Measurements from ENCODE around the gene CFAP70.
A peak's percentile ranks its signal among the peaks of the same experiment; 100 is the strongest.

CFAP70 gene

DNA sequence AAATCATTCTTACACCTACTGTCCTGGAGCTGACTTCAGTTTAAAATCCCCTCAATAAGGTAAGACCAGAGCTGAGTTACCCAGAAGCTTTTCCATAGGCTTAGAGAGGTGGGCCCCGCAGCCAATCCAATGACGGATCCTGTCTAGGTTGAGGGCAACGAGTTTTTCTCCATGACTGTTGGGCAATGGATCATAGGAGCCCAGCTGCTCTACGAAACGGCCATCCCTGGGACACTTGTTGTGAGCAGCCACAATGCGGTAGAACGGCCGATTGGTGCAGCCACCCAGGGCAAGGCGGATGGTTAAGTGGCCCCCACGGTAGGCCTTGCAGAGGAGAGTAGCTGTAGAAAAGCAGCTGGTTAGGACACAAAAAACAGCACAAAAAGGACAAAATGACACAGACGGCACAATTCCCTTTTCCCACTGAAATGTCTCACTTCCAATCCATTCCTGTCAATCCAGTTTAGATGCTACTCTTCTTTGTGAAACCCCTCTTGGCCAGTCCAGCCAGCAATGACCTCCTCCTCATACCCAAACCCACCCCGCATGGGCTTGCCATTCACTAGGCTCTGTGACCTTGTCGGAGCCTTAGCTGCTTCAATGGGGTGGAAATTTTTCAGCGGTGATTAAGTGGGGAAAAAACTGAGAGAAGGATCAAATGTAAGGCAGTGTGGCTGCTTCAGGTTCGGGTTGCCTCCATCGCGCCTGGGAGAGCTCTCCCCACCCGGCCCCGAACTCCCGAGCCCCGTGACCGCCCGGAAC is 106.8 kb downstream of the CFAP70 start:
- DNase-seq, result no peak

DNA sequence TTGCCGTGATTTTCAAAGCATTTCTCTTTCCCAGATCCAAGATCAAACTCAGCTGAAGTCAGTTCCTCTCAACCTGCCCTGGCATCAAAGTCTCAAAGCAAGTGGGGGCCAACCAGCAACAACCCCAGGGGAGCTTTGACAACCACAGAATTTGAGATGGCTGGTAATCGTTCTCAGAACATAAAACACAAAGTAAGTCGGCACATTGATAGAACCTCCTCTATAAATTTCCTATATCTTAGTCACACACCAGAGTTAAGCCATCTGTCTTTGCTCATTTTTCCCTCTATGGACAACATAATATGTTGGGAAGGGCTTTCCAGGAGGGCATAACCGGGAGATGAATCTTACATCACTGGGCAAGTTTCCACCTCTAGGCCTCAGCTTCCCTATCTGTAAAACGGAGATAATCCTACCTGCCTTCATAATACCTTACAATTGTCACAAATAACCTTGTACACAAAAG is 110.4 kb downstream of the CFAP70 start:
- no peak for DNase-seq

DNA sequence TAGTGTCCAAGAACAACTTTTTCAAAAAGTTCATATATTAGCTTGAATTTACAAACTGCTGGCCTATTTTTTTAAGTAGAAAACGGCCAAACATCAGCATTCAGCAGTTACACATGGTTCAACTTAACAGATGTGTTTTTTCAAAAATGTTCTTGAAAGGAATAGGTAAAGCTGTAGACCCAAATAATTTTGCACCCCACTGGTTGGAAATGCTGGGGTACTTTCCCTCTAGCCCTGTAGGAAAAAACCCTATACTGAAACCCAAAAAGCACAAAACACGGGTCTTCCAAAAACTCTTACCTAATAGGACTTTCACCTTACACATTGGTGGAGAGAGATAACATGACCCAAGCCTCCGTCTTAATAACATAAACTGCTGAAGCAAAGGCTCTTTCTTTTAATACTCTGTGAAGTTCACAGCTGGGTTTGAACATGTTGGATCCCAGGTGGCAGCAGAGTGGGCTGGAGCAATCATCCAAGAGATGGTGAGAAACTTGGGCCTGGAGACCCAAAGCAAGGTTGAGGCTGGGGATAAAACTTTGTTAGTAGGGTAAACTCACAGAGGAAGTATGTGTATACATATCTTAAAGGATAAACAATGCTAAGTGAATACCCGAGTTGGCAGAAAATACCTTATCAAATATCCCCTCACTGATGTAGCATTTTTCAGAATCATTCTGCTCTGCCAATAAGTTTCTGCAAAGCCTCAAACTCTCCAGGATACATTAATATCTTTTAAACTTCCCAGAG is 111.0 kb downstream of the CFAP70 start:
- DNase-seq, result no peak

DNA sequence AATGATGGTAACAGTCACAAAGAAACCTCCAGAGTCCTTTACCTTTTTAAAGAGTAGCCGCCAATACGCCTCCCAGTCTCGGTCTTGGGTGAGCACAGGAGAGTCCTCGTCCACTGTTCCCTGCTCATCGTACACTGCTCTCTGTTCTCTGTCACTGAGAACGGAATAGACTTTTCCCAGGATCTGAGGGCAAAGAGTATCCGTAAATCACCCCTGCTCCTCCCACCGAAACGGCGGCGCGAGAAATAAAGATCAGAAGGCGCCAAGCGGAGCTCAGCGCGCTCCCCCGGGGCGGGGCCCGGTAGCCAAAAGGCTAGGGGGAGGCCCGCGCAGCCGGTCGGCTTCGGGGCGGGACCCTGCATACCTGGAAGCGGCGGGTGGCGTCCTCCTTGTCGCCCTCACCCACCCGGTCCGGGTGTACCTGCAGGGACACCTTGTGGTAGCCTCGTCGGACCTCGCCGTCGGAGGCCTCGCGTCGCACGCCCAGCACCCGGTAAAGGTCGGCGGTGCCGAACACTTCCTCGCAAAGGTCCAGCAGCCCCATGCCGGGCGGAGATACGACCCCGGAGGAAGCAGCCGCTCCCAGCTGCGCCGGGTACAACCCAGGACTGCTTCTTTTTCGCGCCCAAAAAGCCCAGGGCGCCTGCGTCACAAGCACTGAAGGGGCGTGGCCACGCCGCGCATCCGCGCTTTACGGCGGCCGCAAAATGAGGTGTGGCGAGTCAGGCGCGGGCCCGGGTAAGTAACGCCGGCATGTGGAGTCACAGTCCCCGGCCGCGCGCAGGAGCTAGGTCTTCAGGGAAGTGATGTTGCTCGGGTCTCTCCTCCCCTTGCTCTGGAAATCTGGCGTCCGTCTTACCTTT is 111.8 kb downstream of the CFAP70 start, which contains the start of gene DNAJC9:
Gene DNAJC9, minus strand, starts transcription at position 610 of the 863 bp plus-strand sequence. Its CDS starts 66 bp downstream, at position 544.
- DNase-seq, result peak; percentile 99

DNA sequence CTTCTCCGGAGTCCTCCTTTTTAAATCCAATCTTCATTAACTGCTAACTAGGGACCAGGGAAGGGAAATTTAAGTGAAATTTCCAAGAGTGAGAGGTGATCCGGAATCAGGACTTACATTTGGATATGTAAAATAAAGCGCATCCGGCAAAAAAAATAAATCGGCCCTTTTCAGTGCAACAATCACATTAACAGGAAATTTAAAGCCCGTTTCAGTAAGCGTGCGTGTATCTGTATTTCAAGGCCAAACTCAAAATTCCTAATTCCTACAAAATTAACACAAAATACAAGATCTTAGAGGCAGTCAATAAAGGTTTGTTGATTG is 112.4 kb downstream of the CFAP70 start:
- no peak for DNase-seq

DNA sequence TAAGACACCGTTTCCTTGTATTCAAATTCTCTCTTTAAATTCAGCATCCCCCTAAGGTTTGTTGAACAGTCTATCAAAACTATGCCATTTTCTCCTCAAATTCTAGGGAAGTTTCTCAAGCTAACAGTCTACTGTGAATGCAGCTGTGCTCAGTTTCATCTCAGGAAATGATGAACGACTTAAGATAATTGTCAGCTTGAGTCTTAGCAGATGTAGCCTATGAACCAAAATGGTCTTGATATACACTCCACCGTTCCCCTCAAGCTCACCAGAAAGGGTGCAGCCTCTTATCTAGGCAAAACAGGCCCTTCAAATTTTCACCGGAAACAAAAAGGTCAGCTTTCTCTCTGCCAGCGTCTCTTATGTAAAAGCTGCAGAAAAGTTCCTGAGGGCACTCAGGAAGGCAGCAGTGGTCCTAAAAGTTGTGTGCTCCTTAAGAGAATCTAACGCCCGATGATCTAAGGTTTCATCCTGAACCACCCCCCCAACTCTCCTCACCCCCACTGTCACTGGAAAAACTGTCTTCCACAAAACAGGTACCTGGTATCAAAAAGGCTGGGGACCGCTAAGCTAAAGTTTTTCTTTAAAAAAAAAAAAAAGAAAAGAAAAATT is 113.7 kb downstream of the CFAP70 start:
- DNase-seq, result no peak

DNA sequence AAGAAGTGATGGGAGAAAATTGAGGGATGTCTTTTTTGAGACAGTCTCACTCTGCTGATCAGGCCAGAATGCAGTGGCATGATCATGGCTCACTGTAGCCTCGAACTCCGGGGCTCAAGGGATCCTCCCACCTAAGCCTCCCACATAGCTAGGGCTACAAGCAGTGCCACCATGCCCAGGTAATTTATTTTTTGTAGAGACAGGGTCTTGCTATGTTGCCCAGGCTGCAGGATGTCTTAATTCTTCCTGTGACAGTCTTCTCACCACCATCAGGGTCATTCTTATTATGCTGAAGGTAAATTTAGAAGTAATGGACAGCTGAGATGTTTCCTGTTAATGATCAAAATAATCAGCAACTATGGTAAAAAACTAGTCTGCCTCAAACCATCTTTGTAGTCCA is 118.8 kb downstream of the CFAP70 start:
- DNase-seq, result no peak

DNA sequence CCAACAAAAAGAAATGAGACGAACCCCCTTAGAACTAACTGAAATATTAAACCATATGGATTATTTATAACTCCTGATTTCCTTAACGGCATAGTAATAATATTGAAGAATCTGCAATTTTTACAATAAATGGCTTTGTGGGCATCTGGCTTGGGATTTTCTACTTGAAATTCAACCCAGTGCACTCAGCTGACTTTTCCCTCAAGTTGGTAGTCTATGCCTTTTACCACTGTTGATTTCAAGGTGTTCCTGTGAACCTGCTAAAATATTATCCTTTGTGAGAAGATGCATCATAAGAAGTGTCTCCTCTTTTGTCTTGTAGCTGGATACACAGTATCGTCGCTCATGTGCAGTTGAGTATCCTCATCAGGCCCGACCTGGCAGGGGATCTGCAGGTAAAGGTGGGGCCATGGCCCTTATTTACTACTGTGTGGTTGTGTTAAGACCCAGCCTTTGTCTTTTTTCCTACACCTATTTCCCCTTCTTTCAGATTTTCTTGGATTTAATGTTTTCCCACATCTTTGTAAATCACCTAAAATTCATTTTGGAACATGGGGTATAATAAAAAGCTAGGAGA is 119.6 kb downstream of the CFAP70 start:
- no peak for DNase-seq

DNA sequence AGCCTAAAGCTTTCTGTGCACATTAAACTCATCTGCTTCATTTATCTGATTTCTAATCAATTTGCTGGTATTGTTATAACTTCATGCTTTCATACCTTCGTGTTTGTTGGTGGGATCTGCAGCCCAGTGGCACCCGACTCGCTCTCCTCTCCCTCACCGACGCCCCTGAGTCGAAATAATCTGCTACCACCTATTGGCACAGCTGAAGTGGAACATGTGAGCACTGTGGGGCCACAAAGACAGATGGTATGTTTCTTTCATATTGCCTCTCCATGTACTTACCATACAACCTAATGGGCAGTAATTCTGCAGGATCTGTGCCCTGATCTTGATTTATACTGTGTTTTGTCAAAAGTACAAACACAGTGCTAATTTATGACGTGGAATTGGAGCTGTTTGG is 124.0 kb downstream of the CFAP70 start:
- DNase-seq, result no peak

DNA sequence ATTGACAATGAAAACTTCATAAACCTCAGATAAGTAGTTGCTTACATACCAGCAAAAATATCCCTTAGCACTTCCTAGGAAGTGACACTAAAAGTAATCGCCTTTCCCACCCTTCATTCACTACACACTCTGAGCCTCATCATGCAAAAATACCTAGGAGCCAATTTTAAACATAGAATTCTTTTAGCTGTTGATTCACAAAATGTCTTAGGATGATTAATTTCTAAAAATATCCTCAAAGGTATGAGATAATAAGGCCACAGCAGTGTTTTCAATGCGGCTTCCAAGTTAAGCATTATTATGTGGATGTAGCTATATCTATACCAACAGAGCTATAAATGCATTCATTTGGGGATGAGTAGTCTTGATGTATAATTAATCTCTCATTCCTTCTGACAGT is 124.8 kb downstream of the CFAP70 start:
- DNase-seq, result no peak

DNA sequence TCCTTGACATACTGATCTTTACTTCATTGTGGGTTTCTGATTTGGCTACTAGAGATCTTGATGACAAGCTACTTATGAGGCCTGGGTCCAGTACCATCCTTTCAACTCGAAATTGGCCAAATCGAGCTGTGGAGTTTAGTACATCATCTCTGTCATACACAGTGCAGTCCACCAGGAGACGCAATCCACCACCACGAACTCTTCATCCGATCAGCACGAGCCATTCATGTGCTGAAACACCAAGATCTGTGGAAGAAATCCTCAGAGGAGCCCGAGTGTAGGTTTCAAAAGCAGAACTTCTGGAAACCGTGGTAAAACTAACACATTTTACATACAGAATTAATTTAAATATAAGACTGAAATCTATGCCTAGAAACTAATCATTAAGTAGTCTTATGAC is 125.8 kb downstream of the CFAP70 start:
- no peak for DNase-seq

DNA sequence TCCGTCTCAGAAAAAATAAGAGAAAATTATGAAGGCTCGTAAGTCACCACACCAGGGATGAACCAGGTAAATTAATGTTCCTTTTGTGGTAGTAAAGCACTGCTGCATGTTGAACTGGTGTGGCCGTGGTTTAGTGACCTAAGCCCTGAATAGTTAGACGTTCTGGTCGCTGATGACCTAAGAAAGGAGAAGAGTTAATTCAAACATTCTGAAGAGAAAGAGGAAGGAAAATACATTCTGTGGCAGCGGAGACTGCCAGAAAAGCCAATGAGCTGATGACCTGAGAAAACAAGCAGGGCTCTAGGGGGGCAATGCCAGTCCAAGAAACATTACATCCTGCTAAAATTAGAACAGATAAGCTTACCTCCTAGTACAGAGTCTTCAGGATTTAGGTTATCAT is 129.1 kb downstream of the CFAP70 start:
- DNase-seq, result no peak

DNA sequence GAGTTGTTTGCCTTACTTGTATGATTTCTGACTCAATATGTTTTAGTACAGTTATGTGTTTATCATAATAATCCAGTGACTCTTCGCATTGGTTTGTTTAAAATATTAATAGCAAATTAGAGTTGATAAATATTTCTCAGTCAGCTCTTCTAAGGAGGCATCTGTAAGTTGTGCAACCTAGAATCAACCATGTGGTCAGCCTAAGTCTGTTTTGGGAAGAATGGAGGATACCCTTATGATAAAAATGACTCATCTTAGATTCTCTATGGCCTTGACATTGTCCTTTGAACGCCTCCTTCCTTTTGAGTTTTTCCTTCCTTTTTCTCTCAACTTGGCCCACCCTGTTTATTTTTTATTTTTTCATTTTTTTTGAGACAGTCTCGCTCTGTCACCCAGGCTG is 130.4 kb downstream of the CFAP70 start:
- DNase-seq, result no peak

DNA sequence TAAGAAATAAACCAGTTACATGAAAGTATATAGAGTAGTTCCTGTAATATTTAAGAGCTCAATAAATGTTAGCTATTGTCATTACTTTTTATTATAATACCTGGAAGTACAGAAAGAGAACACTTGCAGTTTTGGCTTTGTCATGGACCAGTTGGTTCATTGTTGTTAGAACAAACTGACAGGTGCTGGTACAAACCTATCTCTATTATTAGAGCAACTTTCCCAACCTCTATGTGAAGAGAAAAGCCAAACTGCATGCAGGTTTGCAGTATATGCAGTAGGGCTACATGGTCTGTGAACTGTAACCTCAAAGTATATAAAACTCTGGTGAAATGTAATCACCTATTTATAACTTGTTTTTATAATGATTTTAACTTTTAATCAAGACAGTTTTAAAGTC is 132.0 kb downstream of the CFAP70 start:
- DNase-seq, result no peak

DNA sequence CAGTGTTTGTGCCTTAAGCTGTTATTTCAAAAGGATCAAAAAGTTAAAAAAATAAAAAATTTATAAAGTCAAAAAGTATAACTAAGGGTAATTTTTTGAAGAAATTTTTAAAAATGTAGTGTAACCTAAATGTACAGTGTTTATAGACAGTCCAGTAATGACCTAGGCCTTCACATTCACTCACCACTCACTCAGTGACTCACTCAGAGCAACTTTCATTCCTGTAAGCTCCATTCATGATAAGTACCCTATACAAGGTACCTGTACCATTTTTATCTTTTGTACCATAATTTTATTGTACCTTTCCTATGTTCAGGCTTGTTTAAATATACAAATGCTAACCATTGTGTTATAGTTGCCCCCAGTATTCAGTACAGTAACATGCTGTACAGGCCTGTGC is 133.1 kb downstream of the CFAP70 start:
- DNase-seq, result no peak

DNA sequence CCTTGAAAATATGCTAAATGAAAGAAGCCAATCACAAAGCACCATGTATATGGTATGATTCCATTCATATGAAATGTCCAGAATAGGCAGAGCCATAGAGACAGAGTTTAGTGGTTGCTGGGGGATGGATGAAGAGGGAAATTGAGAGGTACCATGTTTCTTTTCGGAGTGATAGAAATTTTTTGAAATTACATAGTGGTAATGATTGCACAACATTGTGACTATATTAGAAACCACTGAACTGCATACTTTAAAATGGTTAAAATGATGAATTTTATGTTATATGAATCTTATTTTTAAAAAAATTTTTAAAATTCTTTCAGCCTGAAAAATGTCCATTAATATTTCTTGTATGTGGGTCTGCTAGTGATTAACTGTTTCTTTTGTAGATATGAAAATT is 137.7 kb downstream of the CFAP70 start:
- DNase-seq, result no peak

DNA sequence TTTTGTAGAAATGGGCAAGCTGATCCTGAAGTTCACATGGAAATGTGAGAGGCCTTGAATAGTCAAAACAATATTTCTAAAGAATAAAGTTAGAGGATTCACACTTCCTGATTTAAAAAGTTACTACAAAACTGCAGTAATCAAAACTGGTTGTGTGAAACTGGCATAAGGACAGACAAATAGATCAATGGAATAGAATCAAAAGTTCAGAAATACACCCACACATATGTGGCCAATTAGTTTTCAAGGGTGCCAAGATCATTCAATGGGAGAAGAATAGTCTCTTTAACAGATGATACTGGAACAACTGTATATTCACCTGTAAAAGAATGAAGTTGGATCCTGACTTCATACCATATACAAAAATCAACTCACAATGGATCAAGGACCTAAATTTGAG is 139.3 kb downstream of the CFAP70 start:
- DNase-seq, result no peak

DNA sequence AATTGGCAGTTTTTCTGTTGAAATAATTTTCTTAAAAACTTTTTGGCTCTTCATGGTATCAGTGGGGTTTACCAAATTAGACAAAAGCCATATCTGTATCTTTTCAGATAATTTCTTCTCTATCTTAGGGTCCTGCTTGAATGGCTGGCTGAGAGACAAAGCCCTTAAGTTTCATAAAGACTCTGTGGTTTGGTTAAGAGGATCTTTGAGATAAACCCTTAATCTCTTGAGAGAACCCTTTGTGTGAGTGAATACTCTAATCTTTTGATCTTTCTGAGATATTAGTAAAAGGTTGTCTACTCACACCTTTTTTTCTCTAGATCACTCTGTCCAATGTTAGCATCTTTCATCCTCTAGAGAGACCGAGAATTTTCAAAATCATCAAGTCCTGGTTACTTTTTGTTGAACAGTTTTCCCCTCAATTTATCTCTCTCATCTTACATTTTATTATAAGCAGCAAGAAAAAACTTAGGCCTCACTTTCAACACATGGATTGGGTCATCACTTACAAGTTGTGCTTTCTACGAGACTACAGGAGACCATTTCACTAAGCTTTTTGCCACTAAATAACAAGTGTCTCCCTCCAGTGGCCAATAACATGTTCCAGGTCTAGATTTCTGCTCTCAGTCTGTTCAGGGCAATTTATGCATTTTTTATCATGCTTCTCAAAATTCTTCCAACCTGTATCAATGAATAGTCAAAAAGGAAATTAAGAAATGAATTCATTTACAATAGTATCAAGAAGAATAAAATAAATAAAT is 140.1 kb downstream of the CFAP70 start:
- no peak for DNase-seq

DNA sequence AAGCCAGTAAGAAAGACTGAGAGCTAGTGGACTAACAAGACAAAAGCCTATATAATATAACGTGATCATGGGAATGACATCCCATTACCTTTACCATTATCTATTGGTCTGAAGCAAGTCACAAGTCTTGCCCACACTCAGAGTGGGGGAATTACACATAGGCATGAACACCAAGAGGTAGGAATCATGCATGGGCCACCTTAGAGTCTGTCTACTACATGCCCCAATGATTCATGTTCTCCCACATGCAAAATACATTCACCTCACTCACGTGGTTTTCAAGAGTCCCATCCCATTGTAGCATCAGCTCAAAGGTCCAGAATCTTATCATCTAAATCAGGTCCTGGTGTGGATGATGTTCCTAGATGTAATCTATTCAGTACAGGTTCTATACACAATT is 141.0 kb downstream of the CFAP70 start:
- DNase-seq, result no peak

DNA sequence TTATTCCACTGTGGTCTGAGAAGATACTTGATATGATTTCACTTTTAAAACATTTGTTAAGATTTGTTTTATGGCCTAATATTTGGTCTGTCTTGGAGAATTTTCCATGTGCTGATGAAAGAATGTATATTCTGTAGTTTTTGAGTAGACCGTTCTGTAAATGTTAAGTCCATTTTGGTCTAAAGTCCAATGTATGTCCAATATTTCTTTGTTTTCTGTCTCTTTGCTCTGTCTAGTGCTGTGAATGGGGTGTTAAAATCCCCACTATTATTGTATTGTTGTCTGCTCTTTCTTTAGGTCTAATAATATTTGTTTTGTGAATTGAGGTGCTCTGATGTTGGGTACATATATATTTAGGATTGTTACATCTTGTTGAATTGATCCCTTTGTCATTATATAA is 142.9 kb downstream of the CFAP70 start:
- no peak for DNase-seq

DNA sequence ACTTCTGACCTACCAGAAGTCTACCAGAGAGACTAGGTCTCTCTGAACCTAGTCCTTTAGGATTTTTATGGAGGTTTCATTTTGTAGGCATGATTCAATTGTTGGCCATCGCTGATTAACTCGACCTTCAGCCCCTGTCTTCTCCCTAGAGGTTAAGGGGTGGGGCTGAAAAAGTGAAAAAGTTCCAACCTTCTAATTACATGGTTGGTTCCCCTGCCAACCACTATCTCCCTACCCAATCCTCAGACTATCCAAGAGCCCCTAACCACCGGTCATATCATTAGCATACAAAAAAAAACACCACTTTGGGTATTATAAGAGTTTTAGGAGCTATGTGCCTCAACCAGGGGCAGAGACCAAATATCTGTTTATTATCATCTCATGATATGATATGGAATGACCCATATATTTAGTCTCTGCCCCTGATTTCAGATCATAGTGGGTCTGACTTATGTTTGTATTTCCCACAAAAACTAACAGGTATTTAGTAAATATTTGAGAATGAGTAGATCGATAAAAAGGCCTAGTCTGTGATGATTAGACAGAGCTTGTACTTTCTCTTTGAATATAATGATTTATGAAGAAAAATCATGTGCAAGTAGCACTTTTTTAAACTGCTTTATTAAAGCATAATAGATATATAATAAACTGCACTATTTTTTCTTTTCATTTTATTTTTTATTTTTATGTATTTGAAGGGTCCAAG is 147.4 kb downstream of the CFAP70 start:
- no peak for DNase-seq
